ENCODE results near the gene CORO2B. TPM values are rescaled to one million over a fixed set of nuclear protein-coding genes. Genes with fewer than 3 reads are reported as not detected.

Gene CORO2B
- total RNA-seq, 5 donors from 2014 or later (not counting 1 experiment from before 2014, with no cell fraction given): 0.06 to 0.39 (median 0.09) TPM; not detected in 2

GRCh38 chr15:68596691-68597090 lies 17.9 kb downstream of the CORO2B start:
- H3K4me1 Mint-ChIP-seq: peaks cover 0 to 2% (median 0%) of the 10 kb centered on the region in 3 donors
- no peak overlapping the region for H3K4me3 ChIP-seq (ENCODE audit: control insufficient read depth in 1 of 2, extremely low read depth in 1 of 2, low read length in 1 of 2)
- H3K4me1 ChIP-seq (ENCODE audit: control insufficient read depth in 1 of 2, extremely low read depth in 1 of 2, insufficient read depth in 2 of 2, low read length in 2 of 2): no peaks in the 10 kb centered on the region
- DNase-seq (no peak), ATAC-seq (replicated peaks in 1 of 4) (no peak)
- WGBS (ENCODE audit: insufficient coverage): 88% methylated on average over 5 of the region's 9 CpGs
- H3K4me3 Mint-ChIP-seq: no peak overlapping the region
- H3K27me3 ChIP-seq (replicated peaks in 1 of 2; ENCODE audit: control insufficient read depth in 2 of 2, extremely low read depth in 1 of 2, insufficient read depth in 2 of 2, low read length in 1 of 2): peaks cover 0 to 30% of the 10 kb centered on the region in 2 experiments
- no peak overlapping the region for H3K27ac Mint-ChIP-seq
- ChIA-PET CTCF (no interaction called here), POLR2A (no interaction called here)
- H3K27ac ChIP-seq (ENCODE audit: low read length): no peak overlapping the region
- H3K9me3 Mint-ChIP-seq: no peaks in the 10 kb centered on the region
- H3K36me3 ChIP-seq (ENCODE audit: control insufficient read depth in 2 of 2, extremely low read depth in 1 of 2, insufficient read depth in 1 of 2, low read length in 1 of 2): no peaks in the 10 kb centered on the region
- peaks cover 5 to 6% of the 10 kb centered on the region in 2 donors for H3K27me3 Mint-ChIP-seq
- H3K36me3 Mint-ChIP-seq: no peaks in the 10 kb centered on the region
- H3K9me3 ChIP-seq: no peaks in the 10 kb centered on the region

- Mint-ChIP-seq H3K4me3 (no peak overlapping the region), H3K9me3 (no peaks in the 10 kb centered on the region), H3K4me1 (peaks cover 0 to 2% (median 0%) of the 10 kb centered on the region in 3 donors), H3K27ac (no peak overlapping the region), H3K27me3 (peaks cover 5 to 6% of the 10 kb centered on the region in 2 donors), H3K36me3 (no peaks in the 10 kb centered on the region)
- ATAC-seq (replicated peaks in 1 of 4) (no peak), DNase-seq (no peak)
- POLR2A ChIA-PET: no interaction called here
- Histone ChIP-seq H3K27ac (ENCODE audit: low read length) (no peak overlapping the region), H3K36me3 (ENCODE audit: control insufficient read depth in 2 of 2, extremely low read depth in 1 of 2, insufficient read depth in 1 of 2, low read length in 1 of 2) (no peaks in the 10 kb centered on the region), H3K27me3 (replicated peaks in 1 of 2; ENCODE audit: control insufficient read depth in 2 of 2, extremely low read depth in 1 of 2, insufficient read depth in 2 of 2, low read length in 1 of 2) (peaks cover 0 to 26% of the 10 kb centered on the region in 2 experiments), H3K4me3 (ENCODE audit: control insufficient read depth in 1 of 2, extremely low read depth in 1 of 2, low read length in 1 of 2) (no peak overlapping the region), H3K9me3 (no peaks in the 10 kb centered on the region), H3K4me1 (ENCODE audit: control insufficient read depth in 1 of 2, extremely low read depth in 1 of 2, insufficient read depth in 2 of 2, low read length in 2 of 2) (no peaks in the 10 kb centered on the region)
- WGBS (ENCODE audit: insufficient coverage): 72% methylated on average over 2 of the region's 5 CpGs
- CTCF ChIA-PET: no interaction called here
These were observed 18.8 kb downstream of the CORO2B start for GRCh38 chr15:68597581-68597980.

- WGBS (ENCODE audit: insufficient coverage): 86% methylated on average over 10 of the region's 14 CpGs
- ATAC-seq (replicated peaks in 1 of 4): no peak
- H3K36me3 ChIP-seq (ENCODE audit: control insufficient read depth in 2 of 2, extremely low read depth in 1 of 2, insufficient read depth in 1 of 2, low read length in 1 of 2): no peaks in the 10 kb centered on the region
- H3K4me1 Mint-ChIP-seq: peaks cover 0 to 2% (median 0%) of the 10 kb centered on the region in 3 donors
- no peak for DNase-seq
- ChIA-PET POLR2A (no interaction called here), CTCF (no interaction called here)
- H3K4me3 ChIP-seq (ENCODE audit: control insufficient read depth in 1 of 2, extremely low read depth in 1 of 2, low read length in 1 of 2): no peak overlapping the region
- no peaks in the 10 kb centered on the region for H3K9me3 Mint-ChIP-seq
- H3K4me3 Mint-ChIP-seq: no peak overlapping the region
- no peaks in the 10 kb centered on the region for H3K4me1 ChIP-seq (ENCODE audit: control insufficient read depth in 1 of 2, extremely low read depth in 1 of 2, insufficient read depth in 2 of 2, low read length in 2 of 2)
- H3K36me3 Mint-ChIP-seq: no peaks in the 10 kb centered on the region
- no peak overlapping the region for H3K27ac ChIP-seq (ENCODE audit: low read length)
- H3K27ac Mint-ChIP-seq: no peak overlapping the region
- peaks cover 6 to 9% of the 10 kb centered on the region in 2 donors for H3K27me3 Mint-ChIP-seq
- peaks cover 0 to 26% of the 10 kb centered on the region in 2 experiments for H3K27me3 ChIP-seq (replicated peaks in 1 of 2; ENCODE audit: control insufficient read depth in 2 of 2, extremely low read depth in 1 of 2, insufficient read depth in 2 of 2, low read length in 1 of 2)
- no peaks in the 10 kb centered on the region for H3K9me3 ChIP-seq
These were observed 19.7 kb downstream of the CORO2B start for GRCh38 chr15:68598171-68599152.

- Histone ChIP-seq H3K36me3 (ENCODE audit: control insufficient read depth in 2 of 2, extremely low read depth in 1 of 2, insufficient read depth in 1 of 2, low read length in 1 of 2) (no peaks in the 10 kb centered on the region), H3K4me3 (ENCODE audit: control insufficient read depth in 1 of 2, extremely low read depth in 1 of 2, low read length in 1 of 2) (no peak overlapping the region), H3K9me3 (no peaks in the 10 kb centered on the region), H3K4me1 (ENCODE audit: control insufficient read depth in 1 of 2, extremely low read depth in 1 of 2, insufficient read depth in 2 of 2, low read length in 2 of 2) (no peaks in the 10 kb centered on the region), H3K27me3 (replicated peaks in 1 of 2; ENCODE audit: control insufficient read depth in 2 of 2, extremely low read depth in 1 of 2, insufficient read depth in 2 of 2, low read length in 1 of 2) (peaks cover 0 to 24% of the 10 kb centered on the region in 2 experiments), H3K27ac (ENCODE audit: low read length) (no peak overlapping the region)
- ATAC-seq (replicated peaks in 1 of 4): no peak
- DNase-seq: no peak
- no peak overlapping the region for H3K27ac Mint-ChIP-seq
- no peaks in the 10 kb centered on the region for H3K36me3 Mint-ChIP-seq
- ChIA-PET CTCF (no interaction called here), POLR2A (no interaction called here)
- H3K9me3 Mint-ChIP-seq: no peaks in the 10 kb centered on the region
- H3K27me3 Mint-ChIP-seq: peaks cover 6 to 10% of the 10 kb centered on the region in 2 donors
- 88% methylated on average over 5 of the region's 6 CpGs for WGBS (ENCODE audit: insufficient coverage)
- no peak overlapping the region for H3K4me3 Mint-ChIP-seq
- no peaks in the 10 kb centered on the region for H3K4me1 Mint-ChIP-seq
These were observed 20.4 kb downstream of the CORO2B start for GRCh38 chr15:68599153-68599545.

- no peaks in the 10 kb centered on the region for H3K9me3 Mint-ChIP-seq
- WGBS (ENCODE audit: insufficient coverage): 69% methylated on average over 5 of the region's 7 CpGs
- H3K27ac ChIP-seq (ENCODE audit: low read length): no peak overlapping the region
- H3K27me3 Mint-ChIP-seq: peaks cover 6 to 10% of the 10 kb centered on the region in 2 donors
- no peak for ATAC-seq (replicated peaks in 1 of 4)
- H3K4me3 Mint-ChIP-seq: no peak overlapping the region
- no peak overlapping the region for H3K27ac Mint-ChIP-seq
- no peaks in the 10 kb centered on the region for H3K36me3 ChIP-seq (ENCODE audit: control insufficient read depth in 2 of 2, extremely low read depth in 1 of 2, insufficient read depth in 1 of 2, low read length in 1 of 2)
- H3K4me3 ChIP-seq (ENCODE audit: control insufficient read depth in 1 of 2, extremely low read depth in 1 of 2, low read length in 1 of 2): no peak overlapping the region
- H3K27me3 ChIP-seq (replicated peaks in 1 of 2; ENCODE audit: control insufficient read depth in 2 of 2, extremely low read depth in 1 of 2, insufficient read depth in 2 of 2, low read length in 1 of 2): peaks cover 0 to 23% of the 10 kb centered on the region in 2 experiments
- POLR2A ChIA-PET: no interaction called here
- H3K4me1 Mint-ChIP-seq: no peaks in the 10 kb centered on the region
- CTCF ChIA-PET: no interaction called here
- no peaks in the 10 kb centered on the region for H3K4me1 ChIP-seq (ENCODE audit: control insufficient read depth in 1 of 2, extremely low read depth in 1 of 2, insufficient read depth in 2 of 2, low read length in 2 of 2)
- no peaks in the 10 kb centered on the region for H3K36me3 Mint-ChIP-seq
- H3K9me3 ChIP-seq: no peaks in the 10 kb centered on the region
- DNase-seq: no peak
These were observed 20.8 kb downstream of the CORO2B start for GRCh38 chr15:68599560-68600071.

- Mint-ChIP-seq H3K27me3 (peaks cover 3 to 10% of the 10 kb centered on the region in 2 donors), H3K9me3 (no peaks in the 10 kb centered on the region), H3K4me1 (no peaks in the 10 kb centered on the region), H3K4me3 (no peak overlapping the region), H3K27ac (no peak overlapping the region), H3K36me3 (no peaks in the 10 kb centered on the region)
- ATAC-seq (replicated peaks in 1 of 4): no peak
- DNase-seq: no peak
- ChIA-PET CTCF (no interaction called here), POLR2A (interaction anchor here in 1 of 2 donors (0.6 kb wide), 1 partner anchor 29 kb away, joined by 5 read pairs; no protein-coding TSS in a partner anchor)
- no peaks in the 10 kb centered on the region for H3K4me1 ChIP-seq (ENCODE audit: control insufficient read depth in 1 of 2, extremely low read depth in 1 of 2, insufficient read depth in 2 of 2, low read length in 2 of 2)
- H3K27me3 ChIP-seq (replicated peaks in 1 of 2; ENCODE audit: control insufficient read depth in 2 of 2, extremely low read depth in 1 of 2, insufficient read depth in 2 of 2, low read length in 1 of 2): peaks cover 0 to 10% of the 10 kb centered on the region in 2 experiments
- no peaks in the 10 kb centered on the region for H3K9me3 ChIP-seq
- 91% methylated on average over 15 of the region's 23 CpGs for WGBS (ENCODE audit: insufficient coverage)
- H3K4me3 ChIP-seq (ENCODE audit: control insufficient read depth in 1 of 2, extremely low read depth in 1 of 2, low read length in 1 of 2): no peak overlapping the region
- H3K27ac ChIP-seq (ENCODE audit: low read length): no peak overlapping the region
- H3K36me3 ChIP-seq (ENCODE audit: control insufficient read depth in 2 of 2, extremely low read depth in 1 of 2, insufficient read depth in 1 of 2, low read length in 1 of 2): no peaks in the 10 kb centered on the region
These were observed 22.7 kb downstream of the CORO2B start for GRCh38 chr15:68601206-68602197.
